Adrenal gland (tissue), 12 donors: Measurements from ENCODE around the gene ASB2. TPM values are rescaled to one million over a fixed set of nuclear protein-coding genes. Genes with fewer than 3 reads are reported as not detected.

Experiments
- DNase-seq, 7 donors: peaks; one replicate each; pipeline ENCODE4 v3.0.0-alpha.2; 2019 to 2020
- H3K27ac ChIP-seq, 5 donors: fragments of 200-600 bp; sonication (generic) in 4 of 5; 1 replicate in 3 of 5; 2 replicates in 2 of 5; pipeline versions ENCODE4 v1.5.1 to v1.8.0; 2016 to 2020; ENCODE audit warnings: mild to moderate bottlenecking in 1 of 5
- H3K27me3 ChIP-seq: fragments of 200-600 bp; 2 replicates; pipeline ENCODE4 v1.8.0; 2021
- H3K36me3 ChIP-seq, 2 donors: fragments of 200-600 bp; replicated peaks in 1 of 2; 1 replicate in 1 of 2; 2 replicates in 1 of 2; pipeline versions ENCODE4 v1.5.1 to v1.8.0; 2018 to 2022
- H3K4me1 ChIP-seq, 2 donors: fragments of 200-600 bp; replicated peaks in 1 of 2; 1 replicate in 1 of 2; 2 replicates in 1 of 2; pipeline versions ENCODE4 v1.5.1 to v1.8.0; 2018 to 2021
- H3K4me3 ChIP-seq, 4 donors: fragments of 200-600 bp; sonication (generic) in 3 of 4; one replicate each; pipeline ENCODE4 v1.5.1; 2016 to 2018
- H3K9me3 ChIP-seq, 3 donors: fragments of 200-600 bp; sonication (generic) in 1 of 3; replicated peaks in 1 of 3; 1 replicate in 2 of 3; 2 replicates in 1 of 3; pipeline versions ENCODE4 v1.5.1 to v1.8.0; 2016 to 2021
- POLR2A ChIP-seq, 2 donors: fragments of 450-650 bp; IDR thresholded peaks; one replicate each; pipeline ENCODE4 v1.6.1; 2017; ENCODE audit warnings: antibody characterized with exemption in 2 of 2, mild to moderate bottlenecking in 2 of 2, moderate library complexity in 1 of 2
- WGBS, 4 donors: extraction: QIAGEN DNeasy Blood & Tissue Kit in 2 of 4; methylation state at CpG; one replicate each; pipeline versions ENCODE4 v1.1.5 to v1.1.7; 2013 to 2017; 5-methylcytosine and 5-hydroxymethylcytosine counted together
- intact Hi-C, 2 donors: fragments of 100-400 bp; cut with DNase I; formaldehyde crosslinking; loops; one replicate each; pipeline versions ENCODE4 v1.14.1 to v1.15.0; 2022 to 2023
- polyA plus RNA-seq, 3 donors: library from polyadenylated mRNA; stranded (reverse); fragments of 200-250 nt in 2 of 3; fragments of 350-450 nt in 1 of 3; fragmentation: Illumina TruSeq in 1 of 3; extraction: RNeasy Lipid Tissue Mini Kit (QIAGEN cat#74804) in 1 of 3; gene quantifications; one replicate each; pipeline ENCODE4 v1.2.3, GENCODE V29; 2013 to 2014
- total RNA-seq, 9 donors: library from RNA; depleted of rRNA in 4 of 9; stranded (reverse); fragments of >200 nt in 4 of 9; fragments of 120-200 nt in 1 of 9; fragmentation: NEBNext Ultra II Directional in 1 of 9; extraction: Animal tissue kit (Norgen Biotek cat#: 25700) in 1 of 9; gene quantifications; one replicate each; pipeline versions ENCODE4 v1.1.0 to v1.2.4, GENCODE V29; 2013 to 2023
- TF ChIP-seq, protein P1 (sequence below), 6 experiments: fragments of 450-650 bp in 4 of 6; fragments of 200-600 bp in 2 of 6; sonication (generic) in 1 of 6; IDR thresholded peaks; 1 replicate in 5 of 6; 2 replicates in 1 of 6; pipeline versions ENCODE4 v1.5.1 to v1.8.0; 2016 to 2021; ENCODE audit warnings: antibody characterized with exemption in 6 of 6, mild to moderate bottlenecking in 2 of 6, moderate library complexity in 1 of 6
- donor health status: healthy with polysubstance abuse.
- donor health status: Bipolar disorder and iron deficiency.
- donor health status: DM: yes; HTN: yes; CAD: no.
- donor health status: DM: no; HTN: no; CAD: no.
- donor health status: DM: no; HTN: no; CAD: no.
- donor health status: DM: yes; HTN: yes; CAD: no.

ASB2 gene
- total and polyA plus RNA-seq, 12 donors = 0.19 to 5.9 (median 0.66) TPM; not detected in 1

DNA sequence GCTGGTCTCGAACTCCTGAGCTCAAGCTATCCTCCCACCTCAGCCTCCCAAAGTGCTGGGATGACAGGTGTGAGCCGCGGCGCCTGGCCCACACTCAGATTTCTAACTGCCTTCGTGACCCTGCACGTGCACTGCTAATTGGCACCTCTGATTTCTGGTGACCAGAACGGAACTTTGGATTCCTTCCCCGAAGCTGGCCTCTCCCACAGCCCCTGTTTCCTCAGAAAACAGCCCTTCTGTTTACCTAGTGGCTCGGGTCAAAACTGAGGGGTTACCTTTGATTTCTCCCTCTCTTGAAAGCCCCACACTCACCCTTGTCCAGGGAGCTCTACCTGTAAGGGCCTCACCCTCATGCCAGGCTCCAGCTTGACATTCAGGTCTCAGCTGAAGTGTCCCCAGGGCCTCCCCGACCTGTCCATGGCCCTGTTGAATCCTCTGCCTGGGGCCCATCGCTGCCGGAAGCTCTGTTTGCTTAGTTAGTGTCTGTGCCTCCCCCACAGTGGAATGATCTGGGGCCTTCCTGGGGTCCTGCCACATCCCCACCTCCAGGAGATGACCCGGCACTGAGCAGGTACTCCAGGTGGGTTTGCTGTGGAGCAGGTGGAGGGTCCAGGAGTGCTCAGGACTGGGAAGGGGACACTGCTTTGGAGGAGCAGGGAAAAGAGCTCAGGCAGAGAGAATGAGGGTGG, 73.6 kb downstream of the ASB2 start:
- 68 to 81% (median 76%) methylated on average over 10 to 13 of the region's 13 CpGs for WGBS, 4 donors
- no peak for TF ChIP-seq POLR2A (IDR thresholded peaks at IDR 0.05)
- TF ChIP-seq, protein P1, sequence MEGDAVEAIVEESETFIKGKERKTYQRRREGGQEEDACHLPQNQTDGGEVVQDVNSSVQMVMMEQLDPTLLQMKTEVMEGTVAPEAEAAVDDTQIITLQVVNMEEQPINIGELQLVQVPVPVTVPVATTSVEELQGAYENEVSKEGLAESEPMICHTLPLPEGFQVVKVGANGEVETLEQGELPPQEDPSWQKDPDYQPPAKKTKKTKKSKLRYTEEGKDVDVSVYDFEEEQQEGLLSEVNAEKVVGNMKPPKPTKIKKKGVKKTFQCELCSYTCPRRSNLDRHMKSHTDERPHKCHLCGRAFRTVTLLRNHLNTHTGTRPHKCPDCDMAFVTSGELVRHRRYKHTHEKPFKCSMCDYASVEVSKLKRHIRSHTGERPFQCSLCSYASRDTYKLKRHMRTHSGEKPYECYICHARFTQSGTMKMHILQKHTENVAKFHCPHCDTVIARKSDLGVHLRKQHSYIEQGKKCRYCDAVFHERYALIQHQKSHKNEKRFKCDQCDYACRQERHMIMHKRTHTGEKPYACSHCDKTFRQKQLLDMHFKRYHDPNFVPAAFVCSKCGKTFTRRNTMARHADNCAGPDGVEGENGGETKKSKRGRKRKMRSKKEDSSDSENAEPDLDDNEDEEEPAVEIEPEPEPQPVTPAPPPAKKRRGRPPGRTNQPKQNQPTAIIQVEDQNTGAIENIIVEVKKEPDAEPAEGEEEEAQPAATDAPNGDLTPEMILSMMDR (IDR thresholded peaks at IDR 0.05) = no peak
- intact Hi-C loops = no loop called here

DNA sequence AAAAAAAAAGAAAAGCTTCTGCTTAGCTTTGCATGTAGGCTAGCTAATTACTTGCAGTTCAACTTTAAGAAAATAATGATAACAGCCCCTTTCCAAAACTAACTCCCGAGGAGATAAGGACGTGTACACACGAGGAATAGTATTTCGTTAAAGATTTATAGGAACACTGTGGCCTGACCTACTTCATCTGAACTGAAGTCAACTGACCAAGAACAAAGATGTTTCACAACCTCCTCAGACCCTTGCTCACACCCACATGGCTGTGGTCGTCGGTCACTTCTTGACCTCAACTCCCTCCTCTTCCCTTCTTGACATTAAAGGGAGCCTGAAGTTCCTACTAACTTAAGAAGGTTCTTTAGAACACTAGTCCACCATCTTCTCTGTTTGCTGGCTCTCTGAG, 74.6 kb downstream of the ASB2 start:
- TF ChIP-seq, protein P1 (IDR thresholded peaks at IDR 0.05) = no peak
- TF ChIP-seq POLR2A (IDR thresholded peaks at IDR 0.05) = no peak
- DNase-seq = no peak
- no peaks in the 10 kb centered on the region for H3K4me1 ChIP-seq
- H3K4me3 ChIP-seq = no peak overlapping the region
- no peaks in the 10 kb centered on the region for H3K9me3 ChIP-seq
- no peaks in the 10 kb centered on the region for H3K36me3 ChIP-seq
- no peaks in the 10 kb centered on the region for H3K27me3 ChIP-seq
- intact Hi-C loops = no loop called here
- H3K27ac ChIP-seq = no peak overlapping the region
- WGBS, 4 donors = 42 to 57% (median 54%) methylated on average over 6 of the region's 6 CpGs

More for the DNA sequence above, 73.6 kb downstream of the ASB2 start:
- H3K4me3 ChIP-seq = no peak overlapping the region
- H3K9me3 ChIP-seq = no peaks in the 10 kb centered on the region
- DNase-seq = no peak
- no peaks in the 10 kb centered on the region for H3K4me1 ChIP-seq
- H3K36me3 ChIP-seq = no peaks in the 10 kb centered on the region
- no peaks in the 10 kb centered on the region for H3K27me3 ChIP-seq
- H3K27ac ChIP-seq = no peak overlapping the region

DNA sequence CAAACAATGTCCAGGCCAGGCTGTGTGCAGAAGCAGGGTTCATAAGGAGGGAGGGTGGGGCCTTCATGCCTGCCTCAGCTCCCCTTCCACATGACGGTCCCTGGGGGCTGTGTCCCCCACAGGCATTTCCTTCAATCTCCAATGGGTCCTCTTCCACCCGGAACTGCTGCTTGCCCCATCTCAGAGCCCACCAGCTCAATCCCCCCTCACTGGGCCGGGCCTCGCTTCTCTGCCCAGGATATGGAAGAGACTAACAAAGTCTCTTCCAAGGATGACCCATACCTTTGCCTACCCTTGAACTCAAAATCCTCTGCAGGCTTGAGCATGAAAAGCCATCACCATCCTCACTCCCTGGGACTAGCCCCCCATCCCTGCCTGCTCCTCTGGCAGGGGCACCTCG, 77.6 kb downstream of the ASB2 start:
- TF ChIP-seq, protein P1 (IDR thresholded peaks at IDR 0.05) = no peak
- TF ChIP-seq POLR2A (IDR thresholded peaks at IDR 0.05) = no peak
- 91 to 98% (median 92%) methylated on average over 4 to 5 of the region's 5 CpGs for WGBS, 4 donors
- no peaks in the 10 kb centered on the region for H3K9me3 ChIP-seq
- DNase-seq = no peak
- no peak overlapping the region for H3K4me3 ChIP-seq
- H3K4me1 ChIP-seq = no peaks in the 10 kb centered on the region
- H3K27ac ChIP-seq = no peak overlapping the region
- H3K27me3 ChIP-seq = peaks cover 5% of the 10 kb centered on the region
- intact Hi-C loops = loop anchor here in 1 of 2 donors (10.0 kb wide), 1 partner anchor 244 kb away; no protein-coding TSS in a partner anchor
- H3K36me3 ChIP-seq = no peaks in the 10 kb centered on the region

DNA sequence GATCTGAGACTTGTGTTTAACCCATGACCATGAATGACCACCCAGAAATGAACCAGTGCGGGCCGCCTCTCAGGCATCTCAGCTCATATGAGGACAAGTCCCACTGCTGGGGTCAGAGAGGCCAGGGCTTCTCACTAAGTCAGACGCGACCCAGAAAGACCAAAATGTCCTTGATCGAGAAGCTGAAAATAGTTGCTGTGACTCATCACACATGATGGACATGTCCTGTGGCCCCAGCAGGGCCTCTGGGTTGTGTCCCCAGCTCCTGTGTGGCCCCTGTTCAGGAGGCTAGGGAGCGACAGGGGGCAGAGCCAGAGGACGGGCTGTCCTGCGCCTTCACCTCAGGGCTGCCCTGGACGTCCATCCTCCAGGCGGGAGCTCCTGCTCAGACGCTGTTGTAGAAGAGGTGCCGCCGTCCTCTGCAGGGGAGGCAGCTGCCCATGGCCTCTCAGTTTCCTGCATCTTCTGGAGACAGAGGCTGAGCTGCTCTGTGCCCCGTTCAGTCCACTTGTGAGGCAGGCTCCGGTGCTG, 78.2 kb downstream of the ASB2 start:
- Histone ChIP-seq H3K27ac (no peak overlapping the region), H3K4me1 (peaks cover 0 to under 1% of the 10 kb centered on the region in 2 donors), H3K36me3 (no peaks in the 10 kb centered on the region), H3K9me3 (no peaks in the 10 kb centered on the region), H3K27me3 (peaks cover 5% of the 10 kb centered on the region), H3K4me3 (no peak overlapping the region)
- TF ChIP-seq POLR2A (IDR thresholded peaks at IDR 0.05) = no peak
- TF ChIP-seq, protein P1 (IDR thresholded peaks at IDR 0.05) = no peak
- DNase-seq = no peak
- intact Hi-C loops = loop anchor here in 1 of 2 donors (10.0 kb wide), 1 partner anchor 243 kb away; no protein-coding TSS in a partner anchor
- 69 to 90% (median 77%) methylated on average over 7 to 15 of the region's 15 CpGs for WGBS, 4 donors
